Breast epithelium (tissue), 4 donors: ENCODE results near the gene GPR137. TPM values are rescaled to one million over a fixed set of nuclear protein-coding genes. Genes with fewer than 3 reads are reported as not detected.

Source experiments
- DNase-seq, 2 donors: peaks; one replicate each; pipeline ENCODE4 v3.0.0-alpha.2; 2019; ENCODE audit warnings: low spot score in 2 of 2
- H3K27ac ChIP-seq, 2 donors: fragments of 200-600 bp; sonication (generic) in 1 of 2; one replicate each; pipeline ENCODE4 v1.5.1; 2016 to 2019; ENCODE audit warnings: mild to moderate bottlenecking in 1 of 2
- H3K27me3 ChIP-seq, 2 donors: fragments of 200-600 bp; sonication (generic) in 1 of 2; one replicate each; pipeline versions ENCODE4 v1.5.1 to v1.6.0; 2017 to 2019; ENCODE audit warnings: control low read depth in 1 of 2, mild to moderate bottlenecking in 1 of 2
- H3K36me3 ChIP-seq: fragments of 200-600 bp; one replicate; pipeline ENCODE4 v1.5.1; 2019
- H3K4me1 ChIP-seq, 2 donors: fragments of 200-600 bp; sonication (generic); one replicate each; pipeline ENCODE4 v1.5.1; 2016 to 2019; ENCODE audit warnings: control low read depth in 1 of 2
- H3K4me3 ChIP-seq, 3 donors: fragments of 200-600 bp; sonication (generic); 1 replicate in 2 of 3; 2 replicates in 1 of 3; pipeline ENCODE4 v1.5.1; 2016 to 2019; ENCODE audit warnings: mild to moderate bottlenecking in 3 of 3, moderate library complexity in 2 of 3
- H3K9me3 ChIP-seq, 2 donors: fragments of 200-600 bp; sonication (generic) in 1 of 2; one replicate each; pipeline ENCODE4 v1.5.1; 2016 to 2019; ENCODE audit warnings: control low read depth in 1 of 2
- CTCF ChIP-seq, 3 donors: fragments of 450-650 bp; IDR thresholded peaks; one replicate each; pipeline ENCODE4 v1.5.1; 2016 to 2017; ENCODE audit warnings: antibody characterized with exemption in 3 of 3, mild to moderate bottlenecking in 3 of 3, moderate library complexity in 3 of 3
- POLR2A ChIP-seq: fragments of 450-650 bp; IDR thresholded peaks from one replicate; pipeline ENCODE4 v1.6.1; 2016; ENCODE audit warnings: antibody characterized with exemption, mild to moderate bottlenecking, moderate library complexity
- POLR2AphosphoS5 ChIP-seq, 3 donors: sonication (generic); formaldehyde crosslinking; IDR thresholded peaks; one replicate each; pipeline ENCODE4 v1.6.1; 2017; ENCODE audit warnings: antibody characterized with exemption in 3 of 3
- intact Hi-C: fragments of 100-400 bp; cut with DNase I; formaldehyde crosslinking; loops from one replicate; pipeline ENCODE4 v1.15.1; 2023; ENCODE audit warnings: low total_unique reads
- total RNA-seq, 3 donors: library from RNA; depleted of rRNA; stranded (reverse); fragments of >200 nt; gene quantifications; one replicate each; pipeline ENCODE4 v1.1.0, GENCODE V29; 2016

The GPR137 gene
- total RNA-seq, 3 donors from 2014 or later = 8.9 to 14.7 (median 11.1) TPM

- H3K27ac ChIP-seq = no peak overlapping the region
- peak overlapping the region in 1 of 3 donors; percentile 64 for H3K4me3 ChIP-seq
- TF ChIP-seq CTCF (IDR thresholded peaks at IDR 0.05) (no peak), POLR2AphosphoS5 (IDR thresholded peaks at IDR 0.05) (no peak), POLR2A (no peak)
- no peaks in the 10 kb centered on the region for H3K36me3 ChIP-seq
- peaks cover 14 to 17% of the 10 kb centered on the region in 2 donors for H3K4me1 ChIP-seq
- H3K27me3 ChIP-seq = peaks cover 8 to 26% of the 10 kb centered on the region in 2 donors
- H3K9me3 ChIP-seq = no peaks in the 10 kb centered on the region
- intact Hi-C loops = no loop called here
- no peak for DNase-seq
Measured at GRCh38 chr11:64290352-64291261, 5.0 kb downstream of the GPR137 start.

- intact Hi-C loops = no loop called here
- no peaks in the 10 kb centered on the region for H3K9me3 ChIP-seq
- TF ChIP-seq CTCF (IDR thresholded peaks at IDR 0.05) (no peak), POLR2A (no peak), POLR2AphosphoS5 (IDR thresholded peaks at IDR 0.05) (no peak)
- no peaks in the 10 kb centered on the region for H3K36me3 ChIP-seq
- DNase-seq = no peak
- H3K27me3 ChIP-seq = peaks cover 8 to 27% of the 10 kb centered on the region in 2 donors
- no peak within 1 kb of the TSS for H3K27ac ChIP-seq
- H3K4me3 ChIP-seq = peak within 1 kb of the TSS; percentile 31 to 64 (median 50)
- peaks cover 14 to 15% of the 10 kb centered on the region in 2 donors for H3K4me1 ChIP-seq
Measured at GRCh38 chr11:64291262-64291751, 5.7 kb downstream of the GPR137 start, which contains the start of gene KCNK4. KCNK4 (plus strand) TSS chr11:64291302; CDS start chr11:64293019, 1,717 bp downstream.

- Histone ChIP-seq H3K36me3 (no peaks in the 10 kb centered on the region), H3K9me3 (no peaks in the 10 kb centered on the region), H3K27me3 (peaks cover 8 to 33% of the 10 kb centered on the region in 2 donors), H3K4me3 (peak overlapping the region; percentile 31 to 64 (median 50)), H3K4me1 (peaks cover 10 to 14% of the 10 kb centered on the region in 2 donors), H3K27ac (no peak overlapping the region)
- intact Hi-C loops = no loop called here
- TF ChIP-seq CTCF (IDR thresholded peaks at IDR 0.05) (no peak), POLR2A (no peak), POLR2AphosphoS5 (IDR thresholded peaks at IDR 0.05) (no peak)
- no peak for DNase-seq
Measured at GRCh38 chr11:64291752-64292459, 6.3 kb downstream of the GPR137 start.

GRCh38 chr11:64292460-64293254, 7.0 kb downstream of the GPR137 start:
- intact Hi-C loops = no loop called here
- Histone ChIP-seq H3K4me3 (peak overlapping the region; percentile 31 to 64 (median 50)), H3K9me3 (no peaks in the 10 kb centered on the region), H3K36me3 (no peaks in the 10 kb centered on the region), H3K27ac (no peak overlapping the region), H3K4me1 (peaks cover 10 to 14% of the 10 kb centered on the region in 2 donors), H3K27me3 (peaks cover 8 to 41% of the 10 kb centered on the region in 2 donors)
- no peak for TF ChIP-seq CTCF (IDR thresholded peaks at IDR 0.05)
- no peak for TF ChIP-seq POLR2A
- TF ChIP-seq POLR2AphosphoS5 (IDR thresholded peaks at IDR 0.05) = no peak
- DNase-seq = no peak
